ENCODE results near the gene TNNI3. TPM values are rescaled to one million over a fixed set of nuclear protein-coding genes. Genes with fewer than 3 reads are reported as not detected.
A peak's percentile ranks its signal among the peaks of the same experiment; 100 is the strongest.
"Not testable (repeated sequence)": the region's sequence is repeated elsewhere in the genome, so short reads cannot be mapped to it uniquely, and the experiment has no call there.

Gene TNNI3
- total RNA-seq, 4 donors from 2014 or later = not detected

GRCh38 chr19:55160128-55160985 lies 2.8 kb upstream of the TNNI3 start:
- H3K9me3 ChIP-seq = no peaks in the 10 kb centered on the region
- intact Hi-C loops (cut with DNase I) = no loop called here
- H3K4me1 ChIP-seq = peaks cover 15 to 32% (median 28%) of the 10 kb centered on the region in 4 donors
- H3K4me3 ChIP-seq = no peak overlapping the region
- no peaks in the 10 kb centered on the region for H3K36me3 ChIP-seq
- H3K27ac ChIP-seq (replicated peaks in 1 of 4) = no peak overlapping the region
- 6% methylated on average over 20 of the region's 33 CpGs for WGBS
- H3K27me3 ChIP-seq = peaks cover 3 to 100% (median 61%) of the 10 kb centered on the region in 4 donors
- TF ChIP-seq POLR2A (IDR thresholded peaks at IDR 0.05; ENCODE audit: low read depth) (no peak), EP300 (IDR thresholded peaks at IDR 0.05) (no peak), CTCF (IDR thresholded peaks at IDR 0.05) (peak; percentile 62 to 84 (median 62)), POLR2AphosphoS5 (IDR thresholded peaks at IDR 0.05) (peak in 1 of 2 donors; percentile 38)
- DNase-seq (ENCODE audit: extremely low spot score) = no peak

GRCh38 chr19:55158848-55159749 lies 1.6 kb upstream of the TNNI3 start:
- WGBS = 61% methylated on average over 11 of the region's 18 CpGs
- H3K27ac ChIP-seq (replicated peaks in 1 of 4) = no peak overlapping the region
- no peak for DNase-seq (ENCODE audit: extremely low spot score)

GRCh38 chr19:55158423-55158822 lies 891 bp upstream of the TNNI3 start:
- intact Hi-C loops (cut with DNase I) = no loop called here
- no peak for TF ChIP-seq CTCF (IDR thresholded peaks at IDR 0.05)
- TF ChIP-seq EP300 (IDR thresholded peaks at IDR 0.05) = no peak
- no peak for TF ChIP-seq POLR2AphosphoS5 (IDR thresholded peaks at IDR 0.05)
- TF ChIP-seq POLR2A (IDR thresholded peaks at IDR 0.05; ENCODE audit: low read depth) = no peak
- no peak overlapping the region for H3K27ac ChIP-seq (replicated peaks in 1 of 4)
- DNase-seq (ENCODE audit: extremely low spot score) = no peak
- H3K36me3 ChIP-seq = peaks cover 0 to 14% (median 0%) of the 10 kb centered on the region in 4 donors
- no peaks in the 10 kb centered on the region for H3K9me3 ChIP-seq
- H3K27me3 ChIP-seq = peaks cover 3 to 100% (median 66%) of the 10 kb centered on the region in 4 donors
- H3K4me3 ChIP-seq = no peak overlapping the region
- WGBS = 74% methylated on average over 4 of the region's 4 CpGs
- peaks cover 15 to 32% (median 28%) of the 10 kb centered on the region in 4 donors for H3K4me1 ChIP-seq

More at GRCh38 chr19:55158848-55159749, 1.6 kb upstream of the TNNI3 start:
- Histone ChIP-seq H3K36me3 (peaks cover 0 to 7% (median 0%) of the 10 kb centered on the region in 4 donors), H3K4me1 (peaks cover 15 to 32% (median 28%) of the 10 kb centered on the region in 4 donors), H3K9me3 (no peaks in the 10 kb centered on the region), H3K4me3 (no peak overlapping the region), H3K27me3 (peaks cover 3 to 100% (median 65%) of the 10 kb centered on the region in 4 donors)
- no peak for TF ChIP-seq CTCF (IDR thresholded peaks at IDR 0.05)
- TF ChIP-seq POLR2A (IDR thresholded peaks at IDR 0.05; ENCODE audit: low read depth) = no peak
- no peak for TF ChIP-seq POLR2AphosphoS5 (IDR thresholded peaks at IDR 0.05)
- no peak for TF ChIP-seq EP300 (IDR thresholded peaks at IDR 0.05)
- intact Hi-C loops (cut with DNase I) = no loop called here

GRCh38 chr19:55156202-55157063 lies 1.1 kb downstream of the TNNI3 start:
- Histone ChIP-seq H3K27me3 (peaks cover 1 to 97% (median 52%) of the 10 kb centered on the region in 4 donors), H3K9me3 (no peaks in the 10 kb centered on the region), H3K27ac (replicated peaks in 1 of 4) (no peak overlapping the region), H3K4me3 (no peak overlapping the region), H3K36me3 (peaks cover 0 to 30% (median 0%) of the 10 kb centered on the region in 4 donors), H3K4me1 (peaks cover 15 to 32% (median 27%) of the 10 kb centered on the region in 4 donors)
- DNase-seq (ENCODE audit: extremely low spot score) = no peak
- WGBS = 3% methylated on average over 40 of the region's 52 CpGs
- intact Hi-C loops (cut with DNase I) = no loop called here
- TF ChIP-seq EP300 (IDR thresholded peaks at IDR 0.05) = no peak
- TF ChIP-seq CTCF (IDR thresholded peaks at IDR 0.05) = no peak
- no peak for TF ChIP-seq POLR2A (IDR thresholded peaks at IDR 0.05; ENCODE audit: low read depth)
- TF ChIP-seq POLR2AphosphoS5 (IDR thresholded peaks at IDR 0.05) = no peak

GRCh38 chr19:55155784-55156183 lies 1.7 kb downstream of the TNNI3 start:
- H3K9me3 ChIP-seq; H3K27ac ChIP-seq (replicated peaks in 1 of 4); H3K4me3 ChIP-seq; DNase-seq (ENCODE audit: extremely low spot score); intact Hi-C loops (cut with DNase I): not testable (repeated sequence)
- Histone ChIP-seq H3K27me3 (peaks cover 0 to 97% (median 46%) of the 10 kb centered on the region in 4 donors), H3K36me3 (peaks cover 0 to 37% (median 0%) of the 10 kb centered on the region in 4 donors), H3K4me1 (peaks cover 12 to 27% (median 22%) of the 10 kb centered on the region in 4 donors)
- 0% methylated on average over 2 of the region's 5 CpGs for WGBS

Measured in esophagus muscularis mucosa (tissue), 4 donors.